B cell (primary cell): ENCODE results near the gene GGTA1. TPM values are rescaled to one million over a fixed set of nuclear protein-coding genes. Genes with fewer than 3 reads are reported as not detected.

Source experiments
- ATAC-seq: fragments of 200-7000 bp; cut with Tn5 transposase; one replicate; pipeline ENCODE4 v1.10.0; 2021; ENCODE audit warnings: low read depth, mild to moderate bottlenecking, moderate number of reproducible peaks, moderate library complexity
- CTCF ChIA-PET: fragments of 350-600 bp; sonication (Branson Sonifier 250); formaldehyde crosslinking; loops from one replicate; lab custom pipeline; 2021; ENCODE audit warnings: antibody characterized with exemption, inconsistent platforms; lab: Charles Lee
- POLR2A ChIA-PET: fragments of 350-600 bp; sonication (Branson Sonifier 250); formaldehyde crosslinking; loops from one replicate; lab custom pipeline; 2021; ENCODE audit warnings: antibody characterized with exemption; lab: Charles Lee
- DNase-seq: peaks from one replicate; pipeline ENCODE4 v3.0.0; 2013
- H2AFZ ChIP-seq: 2 replicates; pipeline ENCODE4 v1.6.1; 2012; ENCODE audit warnings: mild to moderate bottlenecking, low read depth, low read length; ENCODE audit not compliant: insufficient read depth, poor library complexity, severe bottlenecking
- H3K27ac ChIP-seq, 2 donors: 1 replicate in 1 of 2; 2 replicates in 1 of 2; pipeline ENCODE4 v1.5.1; 2012 to 2013; ENCODE audit warnings: low read length in 2 of 2, mild to moderate bottlenecking in 2 of 2, moderate library complexity in 1 of 2
- H3K27me3 ChIP-seq, 4 experiments: fragments of 200-600 bp in 1 of 4; sonication (generic) in 1 of 4; replicated peaks in 1 of 4; 1 replicate in 2 of 4; 2 replicates in 2 of 4; pipeline versions ENCODE4 v1.6.1 to v1.7.0; 2013 to 2016; ENCODE audit warnings: low read length in 3 of 4, mild to moderate bottlenecking in 2 of 4, mixed read lengths in 1 of 4, moderate library complexity in 1 of 4; ENCODE audit not compliant: insufficient read depth in 4 of 4, control insufficient read depth in 3 of 4; ENCODE audit errors: control extremely low read depth in 1 of 4
- H3K36me3 ChIP-seq, 2 experiments: replicated peaks in 1 of 2; 1 replicate in 1 of 2; 2 replicates in 1 of 2; pipeline versions ENCODE4 v1.6.1 to v1.7.1; 2013; ENCODE audit warnings: low read length in 1 of 2; ENCODE audit not compliant: insufficient read depth in 2 of 2, control insufficient read depth in 1 of 2; ENCODE audit errors: control extremely low read depth in 1 of 2, extremely low read depth in 1 of 2
- H3K4me1 ChIP-seq, 2 donors: fragments of 200-600 bp in 1 of 2; sonication (generic) in 1 of 2; 1 replicate in 1 of 2; 2 replicates in 1 of 2; pipeline versions ENCODE4 v1.5.1 to v1.6.1; 2013 to 2017; ENCODE audit warnings: low read length in 2 of 2; ENCODE audit not compliant: control insufficient read depth in 2 of 2, insufficient read depth in 2 of 2
- H3K4me2 ChIP-seq: replicated peaks from 2 replicates; pipeline ENCODE3; 2012; ENCODE audit warnings: mild to moderate bottlenecking, low read depth, low read length; ENCODE audit not compliant: poor library complexity, severe bottlenecking
- H3K4me3 ChIP-seq, 5 experiments: fragments of 200-600 bp in 1 of 5; sonication (generic) in 1 of 5; 1 replicate in 3 of 5; 2 replicates in 2 of 5; pipeline versions ENCODE4 v1.5.1 to v1.7.0; 2011 to 2016; ENCODE audit warnings: low read length in 4 of 5, mild to moderate bottlenecking in 4 of 5, low read depth in 2 of 5, control low read depth in 1 of 5, moderate library complexity in 1 of 5; ENCODE audit not compliant: insufficient read depth in 1 of 5; ENCODE audit errors: control extremely low read depth in 1 of 5, extremely low read depth in 1 of 5
- H3K79me2 ChIP-seq: fragments of 200-600 bp; sonication (generic); one replicate; pipeline ENCODE4 v1.6.0; 2016; ENCODE audit warnings: low read length; ENCODE audit not compliant: control insufficient read depth, insufficient read depth
- H3K9ac ChIP-seq: fragments of 200-600 bp; sonication (generic); 2 replicates; pipeline ENCODE4 v1.6.1; 2017; ENCODE audit warnings: mild to moderate bottlenecking, low read length, moderate library complexity
- H3K9me3 ChIP-seq, 3 donors: one replicate each; pipeline versions ENCODE4 v1.6.1 to v1.7.1; 2013; ENCODE audit warnings: low read length in 2 of 3; ENCODE audit not compliant: control insufficient read depth in 2 of 3, insufficient read depth in 1 of 3; ENCODE audit errors: control extremely low read depth in 1 of 3
- H4K20me1 ChIP-seq: 2 replicates; pipeline ENCODE4 v1.6.0; 2012; ENCODE audit warnings: mild to moderate bottlenecking, low read length; ENCODE audit not compliant: insufficient read depth, control insufficient read depth, poor library complexity, severe bottlenecking
- H3K27ac Mint-ChIP-seq: one replicate; pipeline ENCODE4 v1.8.0; 2021; ENCODE audit warnings: mixed read lengths
- H3K27me3 Mint-ChIP-seq: one replicate; pipeline ENCODE4 v1.8.0; 2021; ENCODE audit warnings: mixed read lengths
- H3K4me1 Mint-ChIP-seq: one replicate; pipeline ENCODE4 v1.8.0; 2021; ENCODE audit warnings: mixed read lengths
- H3K4me3 Mint-ChIP-seq: one replicate; pipeline ENCODE4 v1.8.0; 2021; ENCODE audit warnings: mixed read lengths
- H3K9me3 Mint-ChIP-seq: one replicate; pipeline ENCODE4 v1.8.0; 2022; ENCODE audit warnings: mixed read lengths; ENCODE audit not compliant: insufficient read depth
- CTCF ChIP-seq: fragments of 200-600 bp; IDR thresholded peaks from one replicate; pipeline ENCODE4 v1.8.0; 2022; ENCODE audit warnings: antibody characterized with exemption, mild to moderate bottlenecking
- EZH2 ChIP-seq: IDR thresholded peaks from 2 replicates; pipeline ENCODE4 v1.6.1; 2012; ENCODE audit warnings: borderline replicate concordance, low read depth, mild to moderate bottlenecking, moderate library complexity, low read length; ENCODE audit not compliant: insufficient read depth, poor library complexity, severe bottlenecking
- WGBS: methylation state at CpG from one replicate; pipeline ENCODE4 v1.1.5; 2013; ENCODE audit warnings: missing lambda C conversion rate; ENCODE audit not compliant: insufficient coverage; 5-methylcytosine and 5-hydroxymethylcytosine counted together
- intact Hi-C: fragments of 100-400 bp; cut with micrococcal nuclease; formaldehyde crosslinking; loops from one replicate; pipeline ENCODE4 v1.10.0; 2022
- polyA plus RNA-seq: library from polyadenylated mRNA; depleted of rRNA; stranded (reverse); fragments of >200 nt; gene quantifications from 2 replicates; pipeline ENCODE4 v1.2.3, GENCODE V29; 2012
- total RNA-seq, 2 donors: library from RNA; stranded (reverse); fragments of 120-200 nt in 1 of 2; gene quantifications; 1 replicate in 1 of 2; 2 replicates in 1 of 2; pipeline versions ENCODE4 v1.2.3 to v1.2.4, GENCODE V29; 2013 to 2022

GGTA1 gene
- total and polyA plus RNA-seq, 2 donors (not counting 1 experiment from before 2014, with no cell fraction given), result not detected

- no peaks in the 10 kb centered on the region for H3K9me3 ChIP-seq
- H3K4me1 ChIP-seq, result no peaks in the 10 kb centered on the region
- POLR2A ChIA-PET, result no interaction called here
- no peak overlapping the region for H3K4me3 ChIP-seq
- no peaks in the 10 kb centered on the region for H4K20me1 ChIP-seq
- H3K27me3 ChIP-seq, result peaks cover 0 to 4% (median 2%) of the 10 kb centered on the region in 4 experiments
- Mint-ChIP-seq H3K27ac (no peak overlapping the region), H3K27me3 (peaks cover 9% of the 10 kb centered on the region), H3K4me3 (no peak overlapping the region), H3K4me1 (no peaks in the 10 kb centered on the region), H3K9me3 (no peaks in the 10 kb centered on the region)
- H3K9ac ChIP-seq, result no peak overlapping the region
- H3K36me3 ChIP-seq, result no peaks in the 10 kb centered on the region
- DNase-seq (no peak), ATAC-seq (no peak)
- no peak overlapping the region for H3K4me2 ChIP-seq
- intact Hi-C loops, result no loop called here
- no peaks in the 10 kb centered on the region for H3K79me2 ChIP-seq
- WGBS, result 80% methylated on average over 1 of the region's 1 CpG
- TF ChIP-seq EZH2, result no peak
- TF ChIP-seq CTCF, result no peak
- no peak overlapping the region for H3K27ac ChIP-seq
- CTCF ChIA-PET, result no interaction called here
- no peak overlapping the region for H2AFZ ChIP-seq
These were observed 58.5 kb downstream of the GGTA1 start for GRCh38 chr9:121441165-121441564.

- no peaks in the 10 kb centered on the region for H3K36me3 ChIP-seq
- WGBS, result 97% methylated on average over 7 of the region's 8 CpGs
These were observed 59.7 kb downstream of the GGTA1 start for GRCh38 chr9:121439711-121440664.

More at GRCh38 chr9:121439711-121440664, 59.7 kb downstream of the GGTA1 start:
- POLR2A ChIA-PET, result no interaction called here
- no peaks in the 10 kb centered on the region for H3K79me2 ChIP-seq
- Mint-ChIP-seq H3K27ac (no peak overlapping the region), H3K4me3 (no peak overlapping the region), H3K27me3 (peaks cover 15% of the 10 kb centered on the region), H3K9me3 (no peaks in the 10 kb centered on the region), H3K4me1 (no peaks in the 10 kb centered on the region)
- no peaks in the 10 kb centered on the region for H3K9me3 ChIP-seq
- H3K4me1 ChIP-seq, result no peaks in the 10 kb centered on the region
- no peak overlapping the region for H3K27ac ChIP-seq
- intact Hi-C loops, result no loop called here
- no peak overlapping the region for H3K4me3 ChIP-seq
- H3K27me3 ChIP-seq, result peaks cover 0 to 11% (median 3%) of the 10 kb centered on the region in 4 experiments
- no peak overlapping the region for H3K9ac ChIP-seq
- H3K4me2 ChIP-seq, result no peak overlapping the region
- DNase-seq (no peak), ATAC-seq (no peak)
- no peak for TF ChIP-seq EZH2
- TF ChIP-seq CTCF, result no peak
- CTCF ChIA-PET, result interaction anchor here (0.7 to 1.0 kb wide), 3 partner anchors 10 to 119 kb away, joined by 3 read pairs; no protein-coding TSS in a partner anchor
- no peak overlapping the region for H2AFZ ChIP-seq
- no peaks in the 10 kb centered on the region for H4K20me1 ChIP-seq
